Activated CD8-positive, alpha-beta memory T cell treated with anti-CD3 and anti-CD28 coated beads, Interleukin-2, amount 50 U/mL, for 4 hours (primary cell): Measurements from ENCODE around the gene DST.

Experiments used
- DNase-seq: peaks from one replicate; pipeline ENCODE4 v3.0.0-alpha.2; 2020

Gene DST

GRCh38 chr6:56532766-56533551 is 109.7 kb downstream of the DST start:
- DNase-seq: no peak

GRCh38 chr6:56531839-56532595 is 110.7 kb downstream of the DST start:
- DNase-seq: no peak

- DNase-seq: no peak
These were observed 113.0 kb downstream of the DST start for GRCh38 chr6:56529594-56530191.

GRCh38 chr6:56528412-56528841 is 114.3 kb downstream of the DST start:
- no peak for DNase-seq

- no peak for DNase-seq
These were observed 114.8 kb downstream of the DST start for GRCh38 chr6:56527934-56528333.

- DNase-seq: no peak
These were observed 115.7 kb downstream of the DST start for GRCh38 chr6:56526860-56527544.

- no peak for DNase-seq
These were observed 116.5 kb downstream of the DST start for GRCh38 chr6:56525974-56526789.

- DNase-seq: no peak
These were observed 117.6 kb downstream of the DST start for GRCh38 chr6:56524891-56525703.

- DNase-seq: no peak
These were observed 120.0 kb downstream of the DST start for GRCh38 chr6:56522495-56523270.

GRCh38 chr6:56521976-56522375 is 120.7 kb downstream of the DST start:
- DNase-seq: no peak

GRCh38 chr6:56521454-56521853 is 121.2 kb downstream of the DST start:
- no peak for DNase-seq

- no peak for DNase-seq
These were observed 122.5 kb downstream of the DST start for GRCh38 chr6:56520218-56520617.

GRCh38 chr6:56518995-56519767 is 123.5 kb downstream of the DST start:
- DNase-seq: no peak

- no peak for DNase-seq
These were observed 125.4 kb downstream of the DST start for GRCh38 chr6:56517155-56517745.

GRCh38 chr6:56516003-56516402 is 126.7 kb downstream of the DST start:
- DNase-seq: no peak

GRCh38 chr6:56515081-56515905 is 127.4 kb downstream of the DST start:
- no peak for DNase-seq

- no peak for DNase-seq
These were observed 128.3 kb downstream of the DST start for GRCh38 chr6:56514395-56514794.

GRCh38 chr6:56513631-56514030 is 129.1 kb downstream of the DST start:
- DNase-seq: no peak
